GM19328 (cell line): ENCODE results near the gene SNAPIN.
A peak's percentile ranks its signal among the peaks of the same experiment; 100 is the strongest.
"Not testable (repeated sequence)": the region's sequence is repeated elsewhere in the genome, so short reads cannot be mapped to it uniquely, and the experiment has no call there.

Experiments used
- ATAC-seq: cut with Tn5 transposase; IDR thresholded peaks from one replicate; pipeline ENCODE4 v1.9.1; 2021; ENCODE audit warnings: mild to moderate bottlenecking, moderate library complexity; ENCODE audit not compliant: unreplicated experiment

The SNAPIN gene

GRCh38 chr1:153626904-153627714, 31.4 kb upstream of the SNAPIN start, which contains the start of gene S100A13:
TSS of gene S100A13 (minus strand) at chr1:153627505. CDS start at chr1:153626472, 1,033 bp downstream.
- ATAC-seq = no peak

GRCh38 chr1:153627715-153628626, 30.5 kb upstream of the SNAPIN start, which contains the start of gene S100A1:
TSS of gene S100A1 (plus strand) at chr1:153628434. CDS start at chr1:153630522, 2,088 bp downstream.
- ATAC-seq = no peak

GRCh38 chr1:153628638-153629342, 29.7 kb upstream of the SNAPIN start:
- no peak for ATAC-seq

GRCh38 chr1:153629343-153629665, 29.2 kb upstream of the SNAPIN start:
- no peak for ATAC-seq

- ATAC-seq = no peak
These were observed 28.5 kb upstream of the SNAPIN start for GRCh38 chr1:153629971-153630370.

GRCh38 chr1:153630384-153630783, 28.1 kb upstream of the SNAPIN start:
- ATAC-seq = no peak

GRCh38 chr1:153631047-153632022, 27.2 kb upstream of the SNAPIN start:
- no peak for ATAC-seq

- ATAC-seq = no peak
These were observed 25.2 kb upstream of the SNAPIN start for GRCh38 chr1:153633161-153633753.

GRCh38 chr1:153633754-153634665, 24.5 kb upstream of the SNAPIN start, which contains the start of gene CHTOP:
TSS of gene CHTOP (plus strand) at chr1:153634066. CDS start at chr1:153636589, 2,523 bp downstream.
- peak; percentile 84 for ATAC-seq

GRCh38 chr1:153635872-153636271, 22.6 kb upstream of the SNAPIN start:
- ATAC-seq = no peak

GRCh38 chr1:153636312-153636711, 22.2 kb upstream of the SNAPIN start:
- ATAC-seq = no peak

GRCh38 chr1:153638261-153638660, 20.2 kb upstream of the SNAPIN start:
- no peak for ATAC-seq

GRCh38 chr1:153639280-153639679, 19.2 kb upstream of the SNAPIN start:
- no peak for ATAC-seq

GRCh38 chr1:153640213-153640612, 18.3 kb upstream of the SNAPIN start:
- not testable (repeated sequence) for ATAC-seq

GRCh38 chr1:153640861-153641260, 17.6 kb upstream of the SNAPIN start:
- ATAC-seq = no peak

- no peak for ATAC-seq
These were observed 16.3 kb upstream of the SNAPIN start for GRCh38 chr1:153642161-153642560.

GRCh38 chr1:153643100-153643499, 15.4 kb upstream of the SNAPIN start:
- no peak for ATAC-seq

- ATAC-seq = no peak
These were observed 14.7 kb upstream of the SNAPIN start for GRCh38 chr1:153643816-153644215.
